AG20443 (cell line): Measurements from ENCODE around the gene TMEM242.
"Not testable (repeated sequence)": the region's sequence is repeated elsewhere in the genome, so short reads cannot be mapped to it uniquely, and the experiment has no call there.

ENCODE experiments used
- DNase-seq: peaks from one replicate; pipeline ENCODE4 v3.0.0; 2012; ENCODE audit warnings: low spot score, mixed read lengths

TMEM242 gene

GRCh38 chr6:157323255-157323965, at the start of gene TMEM242:
Gene TMEM242 (minus strand): TSS chr6:157323519. CDS start chr6:157323499, 20 bp downstream.
- peak; percentile 94 for DNase-seq

- DNase-seq: no peak
These were observed 49.4 kb upstream of the TMEM242 start for GRCh38 chr6:157372501-157373280.

GRCh38 chr6:157370755-157371154, 47.4 kb upstream of the TMEM242 start:
- no peak for DNase-seq

GRCh38 chr6:157368359-157369049, 45.2 kb upstream of the TMEM242 start:
- no peak for DNase-seq

GRCh38 chr6:157366648-157367047, 43.3 kb upstream of the TMEM242 start:
- no peak for DNase-seq

GRCh38 chr6:157364705-157365104, 41.4 kb upstream of the TMEM242 start:
- peak; percentile 15 for DNase-seq

- no peak for DNase-seq
These were observed 38.6 kb upstream of the TMEM242 start for GRCh38 chr6:157361886-157362285.

GRCh38 chr6:157358287-157358686, 35.0 kb upstream of the TMEM242 start:
- no peak for DNase-seq

- DNase-seq: no peak
These were observed 23.1 kb upstream of the TMEM242 start for GRCh38 chr6:157346373-157346772.

GRCh38 chr6:157343732-157344131, 20.4 kb upstream of the TMEM242 start:
- no peak for DNase-seq

GRCh38 chr6:157339432-157339831, 16.1 kb upstream of the TMEM242 start:
- no peak for DNase-seq

- no peak for DNase-seq
These were observed 14.4 kb upstream of the TMEM242 start for GRCh38 chr6:157337751-157338150.

GRCh38 chr6:157337276-157337675, 14.0 kb upstream of the TMEM242 start:
- not testable (repeated sequence) for DNase-seq

- no peak for DNase-seq
These were observed 12.5 kb upstream of the TMEM242 start for GRCh38 chr6:157335829-157336228.

GRCh38 chr6:157333956-157334355, 10.6 kb upstream of the TMEM242 start:
- no peak for DNase-seq

- DNase-seq: no peak
These were observed 10.2 kb upstream of the TMEM242 start for GRCh38 chr6:157333537-157333936.

- no peak for DNase-seq
These were observed 9.5 kb upstream of the TMEM242 start for GRCh38 chr6:157332813-157333212.

GRCh38 chr6:157330831-157331230, 7.5 kb upstream of the TMEM242 start:
- no peak for DNase-seq

GRCh38 chr6:157329829-157330228, 6.5 kb upstream of the TMEM242 start:
- no peak for DNase-seq

- DNase-seq: no peak
These were observed 4.9 kb upstream of the TMEM242 start for GRCh38 chr6:157328108-157328692.

GRCh38 chr6:157326979-157327378, 3.7 kb upstream of the TMEM242 start:
- DNase-seq: no peak

GRCh38 chr6:157325069-157325805, 1.9 kb upstream of the TMEM242 start:
- DNase-seq: no peak
